HG02623 (cell line): Measurements from ENCODE around the gene VSTM4.

ENCODE experiments used
- ATAC-seq: cut with Tn5 transposase; IDR thresholded peaks from one replicate; pipeline ENCODE4 v1.9.1; 2021; ENCODE audit warnings: moderate library complexity; ENCODE audit not compliant: unreplicated experiment

The VSTM4 gene

GRCh38 chr10:49072166-49072885, 43.0 kb downstream of the VSTM4 start:
- no peak for ATAC-seq

- no peak for ATAC-seq
These were observed 44.1 kb downstream of the VSTM4 start for GRCh38 chr10:49071160-49071761.

- no peak for ATAC-seq
These were observed 44.6 kb downstream of the VSTM4 start for GRCh38 chr10:49070701-49071100.

- no peak for ATAC-seq
These were observed 46.6 kb downstream of the VSTM4 start for GRCh38 chr10:49068672-49069217.

- no peak for ATAC-seq
These were observed 47.1 kb downstream of the VSTM4 start for GRCh38 chr10:49068209-49068608.

- no peak for ATAC-seq
These were observed 48.2 kb downstream of the VSTM4 start for GRCh38 chr10:49066944-49067730.

- ATAC-seq = no peak
These were observed 53.1 kb downstream of the VSTM4 start for GRCh38 chr10:49062229-49062628.

GRCh38 chr10:49061667-49062066, 53.7 kb downstream of the VSTM4 start:
- no peak for ATAC-seq

- ATAC-seq = no peak
These were observed 56.7 kb downstream of the VSTM4 start for GRCh38 chr10:49058463-49059255.

GRCh38 chr10:49057231-49057880, 58.0 kb downstream of the VSTM4 start:
- no peak for ATAC-seq

- no peak for ATAC-seq
These were observed 59.0 kb downstream of the VSTM4 start for GRCh38 chr10:49056356-49056755.

GRCh38 chr10:49055221-49055849, 60.0 kb downstream of the VSTM4 start:
- no peak for ATAC-seq

- no peak for ATAC-seq
These were observed 60.6 kb downstream of the VSTM4 start for GRCh38 chr10:49054753-49055152.

- no peak for ATAC-seq
These were observed 61.2 kb downstream of the VSTM4 start for GRCh38 chr10:49053998-49054692.

GRCh38 chr10:49053053-49053997, 62.0 kb downstream of the VSTM4 start:
- peak; percentile 70 for ATAC-seq

- no peak for ATAC-seq
These were observed 63.3 kb downstream of the VSTM4 start for GRCh38 chr10:49052069-49052468.

GRCh38 chr10:49050906-49051305, 64.4 kb downstream of the VSTM4 start:
- ATAC-seq = no peak

GRCh38 chr10:49050366-49050765, 65.0 kb downstream of the VSTM4 start:
- no peak for ATAC-seq
